Umbilical cord (tissue), 2 donors: ENCODE measurements around the gene SMARCD1. TPM values are rescaled to one million over a fixed set of nuclear protein-coding genes. Genes with fewer than 3 reads are reported as not detected.

Experiments used
- DNase-seq: peaks from one replicate; pipeline ENCODE4 v3.0.0-alpha.2; 2015; ENCODE audit warnings: low spot score
- total RNA-seq: library from RNA; depleted of rRNA; stranded (reverse); fragments of >200 nt; gene quantifications from one replicate; pipeline ENCODE4 v1.2.3, GENCODE V29; 2014; ENCODE audit warnings: low replicate concordance; ENCODE audit not compliant: insufficient read depth

The SMARCD1 gene
- total RNA-seq, 1 donor from 2014 or later: 33.0 TPM

- DNase-seq: peak; percentile 81
Measured at GRCh38 chr12:50057000-50057841, 27.9 kb upstream of the SMARCD1 start, which contains the start of gene ASIC1. Gene ASIC1, plus strand, starts transcription at chr12:50057596. Its CDS starts 1,171 bp downstream, at chr12:50058767.

- DNase-seq: no peak
Measured at GRCh38 chr12:50057896-50058670, 27.1 kb upstream of the SMARCD1 start.

- no peak for DNase-seq
Measured at GRCh38 chr12:50058743-50059312, 26.3 kb upstream of the SMARCD1 start.

GRCh38 chr12:50059440-50060119 lies 25.6 kb upstream of the SMARCD1 start:
- no peak for DNase-seq

- no peak for DNase-seq
Measured at GRCh38 chr12:50060120-50060468, 25.0 kb upstream of the SMARCD1 start.

GRCh38 chr12:50061171-50061570 lies 24.0 kb upstream of the SMARCD1 start:
- no peak for DNase-seq

- no peak for DNase-seq
Measured at GRCh38 chr12:50061946-50062686, 23.0 kb upstream of the SMARCD1 start.

- DNase-seq: no peak
Measured at GRCh38 chr12:50062728-50063460, 22.2 kb upstream of the SMARCD1 start.

- DNase-seq: no peak
Measured at GRCh38 chr12:50065726-50066310, 19.3 kb upstream of the SMARCD1 start.

- DNase-seq: peak; percentile 46
Measured at GRCh38 chr12:50066402-50066801, 18.7 kb upstream of the SMARCD1 start.

- no peak for DNase-seq
Measured at GRCh38 chr12:50069069-50069468, 16.1 kb upstream of the SMARCD1 start.

GRCh38 chr12:50069539-50069938 lies 15.6 kb upstream of the SMARCD1 start:
- DNase-seq: no peak

GRCh38 chr12:50070314-50071060 lies 14.7 kb upstream of the SMARCD1 start:
- peak; percentile 93 for DNase-seq

GRCh38 chr12:50072198-50072907 lies 12.8 kb upstream of the SMARCD1 start:
- DNase-seq: no peak

GRCh38 chr12:50073206-50073605 lies 11.9 kb upstream of the SMARCD1 start:
- DNase-seq: no peak

- no peak for DNase-seq
Measured at GRCh38 chr12:50073712-50074111, 11.4 kb upstream of the SMARCD1 start.

- peak; percentile 82 for DNase-seq
Measured at GRCh38 chr12:50074936-50075807, 10.0 kb upstream of the SMARCD1 start.

- no peak for DNase-seq
Measured at GRCh38 chr12:50075808-50076170, 9.4 kb upstream of the SMARCD1 start.
